ENCODE measurements around the gene PLA2G7.
A peak's percentile ranks its signal among the peaks of the same experiment; 100 is the strongest.

Gene PLA2G7

GRCh38 chr6:46756469-46757213 is 21.5 kb upstream of the PLA2G7 start:
- 80% methylated on average over 5 of the region's 7 CpGs for WGBS
- no peak overlapping the region for H2BK120ac ChIP-seq (ENCODE audit: low read depth, low read length)

GRCh38 chr6:46755865-46756264 is 20.7 kb upstream of the PLA2G7 start:
- Histone ChIP-seq H3K4ac (ENCODE audit: low read depth in 1 of 2, low read length in 2 of 2) (no peak overlapping the region), H3K4me1 (ENCODE audit: control insufficient read depth, insufficient read depth, low read depth, low read length) (no peaks in the 10 kb centered on the region), H3K4me3 (ENCODE audit: insufficient read depth in 1 of 2, low read depth in 1 of 2, low read length in 2 of 2) (no peak overlapping the region), H2BK12ac (ENCODE audit: low read length in 2 of 2) (no peak overlapping the region), H2BK120ac (ENCODE audit: low read depth, low read length) (no peak overlapping the region), H3K27me3 (ENCODE audit: control insufficient read depth in 1 of 2, insufficient read depth in 1 of 2, low read length in 2 of 2) (no peaks in the 10 kb centered on the region), H2BK5ac (ENCODE audit: low read depth, low read length, poor library complexity, severe bottlenecking) (no peak overlapping the region), H3K9ac (ENCODE audit: low read length) (no peak overlapping the region), H3K9me3 (ENCODE audit: control insufficient read depth, low read length) (no peaks in the 10 kb centered on the region), H3K18ac (ENCODE audit: low read depth in 1 of 2, low read length in 2 of 2) (no peak overlapping the region), H3K27ac (ENCODE audit: low read length, poor library complexity, severe bottlenecking) (no peak overlapping the region), H4K91ac (ENCODE audit: low read length) (no peak overlapping the region), H3K14ac (ENCODE audit: low read length in 2 of 2) (no peak overlapping the region), H3K36me3 (ENCODE audit: control insufficient read depth in 1 of 2, insufficient read depth in 2 of 2, low read depth in 1 of 2, low read length in 2 of 2) (no peaks in the 10 kb centered on the region), H3K4me2 (ENCODE audit: low read length, poor library complexity, severe bottlenecking) (no peak overlapping the region), H2BK15ac (ENCODE audit: low read depth, poor library complexity, severe bottlenecking) (no peak overlapping the region), H2AFZ (ENCODE audit: low read depth, low read length) (no peak overlapping the region), H2AK5ac (ENCODE audit: low read length, severe bottlenecking) (no peak overlapping the region), H4K8ac (ENCODE audit: low read length) (no peak overlapping the region), H3K79me1 (replicated peaks; ENCODE audit: low read length, poor library complexity, severe bottlenecking) (no peaks in the 10 kb centered on the region), H3K23ac (ENCODE audit: low read length in 2 of 2) (no peak overlapping the region)
- 68% methylated on average over 1 of the region's 1 CpG for WGBS
- DNase-seq, result no peak

More at GRCh38 chr6:46756469-46757213, 21.5 kb upstream of the PLA2G7 start:
- H3K79me1 ChIP-seq (replicated peaks; ENCODE audit: low read length, poor library complexity, severe bottlenecking), result no peaks in the 10 kb centered on the region
- peak overlapping the region in 1 of 2 experiments; percentile 1 for H3K4me3 ChIP-seq (ENCODE audit: insufficient read depth in 1 of 2, low read depth in 1 of 2, low read length in 2 of 2)
- H3K4ac ChIP-seq (ENCODE audit: low read depth in 1 of 2, low read length in 2 of 2), result no peak overlapping the region
- H2BK12ac ChIP-seq (ENCODE audit: low read length in 2 of 2), result no peak overlapping the region
- no peak overlapping the region for H3K14ac ChIP-seq (ENCODE audit: low read length in 2 of 2)
- no peak for DNase-seq
- H4K91ac ChIP-seq (ENCODE audit: low read length), result no peak overlapping the region
- no peak overlapping the region for H2BK15ac ChIP-seq (ENCODE audit: low read depth, poor library complexity, severe bottlenecking)
- no peak overlapping the region for H3K18ac ChIP-seq (ENCODE audit: low read depth in 1 of 2, low read length in 2 of 2)
- no peak overlapping the region for H3K4me2 ChIP-seq (ENCODE audit: low read length, poor library complexity, severe bottlenecking)
- no peak overlapping the region for H4K8ac ChIP-seq (ENCODE audit: low read length)
- peak overlapping the region; percentile 12 for H3K9ac ChIP-seq (ENCODE audit: low read length)
- H2BK5ac ChIP-seq (ENCODE audit: low read depth, low read length, poor library complexity, severe bottlenecking), result no peak overlapping the region
- no peaks in the 10 kb centered on the region for H3K27me3 ChIP-seq (ENCODE audit: control insufficient read depth in 1 of 2, insufficient read depth in 1 of 2, low read length in 2 of 2)
- H2AFZ ChIP-seq (ENCODE audit: low read depth, low read length), result no peak overlapping the region
- no peaks in the 10 kb centered on the region for H3K36me3 ChIP-seq (ENCODE audit: control insufficient read depth in 1 of 2, insufficient read depth in 2 of 2, low read depth in 1 of 2, low read length in 2 of 2)
- H3K23ac ChIP-seq (ENCODE audit: low read length in 2 of 2), result no peak overlapping the region
- no peak overlapping the region for H3K27ac ChIP-seq (ENCODE audit: low read length, poor library complexity, severe bottlenecking)
- no peak overlapping the region for H2AK5ac ChIP-seq (ENCODE audit: low read length, severe bottlenecking)
- H3K4me1 ChIP-seq (ENCODE audit: control insufficient read depth, insufficient read depth, low read depth, low read length), result no peaks in the 10 kb centered on the region
- H3K9me3 ChIP-seq (ENCODE audit: control insufficient read depth, low read length), result no peaks in the 10 kb centered on the region

- WGBS, result 79% methylated on average over 3 of the region's 3 CpGs
- no peaks in the 10 kb centered on the region for H3K36me3 ChIP-seq (ENCODE audit: control insufficient read depth in 1 of 2, insufficient read depth in 2 of 2, low read depth in 1 of 2, low read length in 2 of 2)
- no peak overlapping the region for H3K18ac ChIP-seq (ENCODE audit: low read depth in 1 of 2, low read length in 2 of 2)
- no peak overlapping the region for H3K4me2 ChIP-seq (ENCODE audit: low read length, poor library complexity, severe bottlenecking)
- no peak overlapping the region for H3K4me3 ChIP-seq (ENCODE audit: insufficient read depth in 1 of 2, low read depth in 1 of 2, low read length in 2 of 2)
- no peaks in the 10 kb centered on the region for H3K27me3 ChIP-seq (ENCODE audit: control insufficient read depth in 1 of 2, insufficient read depth in 1 of 2, low read length in 2 of 2)
- no peak overlapping the region for H2BK5ac ChIP-seq (ENCODE audit: low read depth, low read length, poor library complexity, severe bottlenecking)
- no peaks in the 10 kb centered on the region for H3K79me1 ChIP-seq (replicated peaks; ENCODE audit: low read length, poor library complexity, severe bottlenecking)
- no peak overlapping the region for H2AK5ac ChIP-seq (ENCODE audit: low read length, severe bottlenecking)
- no peak overlapping the region for H3K9ac ChIP-seq (ENCODE audit: low read length)
- H3K9me3 ChIP-seq (ENCODE audit: control insufficient read depth, low read length), result no peaks in the 10 kb centered on the region
- no peak overlapping the region for H4K91ac ChIP-seq (ENCODE audit: low read length)
- no peak overlapping the region for H2AFZ ChIP-seq (ENCODE audit: low read depth, low read length)
- no peak overlapping the region for H3K27ac ChIP-seq (ENCODE audit: low read length, poor library complexity, severe bottlenecking)
- H2BK12ac ChIP-seq (ENCODE audit: low read length in 2 of 2), result no peak overlapping the region
- H2BK120ac ChIP-seq (ENCODE audit: low read depth, low read length), result no peak overlapping the region
- H3K4me1 ChIP-seq (ENCODE audit: control insufficient read depth, insufficient read depth, low read depth, low read length), result no peaks in the 10 kb centered on the region
- H2BK15ac ChIP-seq (ENCODE audit: low read depth, poor library complexity, severe bottlenecking), result no peak overlapping the region
- no peak overlapping the region for H4K8ac ChIP-seq (ENCODE audit: low read length)
- H3K4ac ChIP-seq (ENCODE audit: low read depth in 1 of 2, low read length in 2 of 2), result no peak overlapping the region
- H3K14ac ChIP-seq (ENCODE audit: low read length in 2 of 2), result no peak overlapping the region
- DNase-seq, result no peak
- H3K23ac ChIP-seq (ENCODE audit: low read length in 2 of 2), result no peak overlapping the region
Measured at GRCh38 chr6:46751658-46752057, 16.5 kb upstream of the PLA2G7 start.

GRCh38 chr6:46749731-46750130 is 14.6 kb upstream of the PLA2G7 start:
- no peaks in the 10 kb centered on the region for H3K36me3 ChIP-seq (ENCODE audit: control insufficient read depth in 1 of 2, insufficient read depth in 2 of 2, low read depth in 1 of 2, low read length in 2 of 2)
- H3K4me1 ChIP-seq (ENCODE audit: control insufficient read depth, insufficient read depth, low read depth, low read length), result no peaks in the 10 kb centered on the region
- H3K4ac ChIP-seq (ENCODE audit: low read depth in 1 of 2, low read length in 2 of 2), result no peak overlapping the region
- peaks cover 11 to 12% of the 10 kb centered on the region in 2 experiments for H3K27me3 ChIP-seq (ENCODE audit: control insufficient read depth in 1 of 2, insufficient read depth in 1 of 2, low read length in 2 of 2)
- H2AK5ac ChIP-seq (ENCODE audit: low read length, severe bottlenecking), result no peak overlapping the region
- H3K4me2 ChIP-seq (ENCODE audit: low read length, poor library complexity, severe bottlenecking), result no peak overlapping the region
- DNase-seq, result no peak
- no peaks in the 10 kb centered on the region for H3K79me1 ChIP-seq (replicated peaks; ENCODE audit: low read length, poor library complexity, severe bottlenecking)
- no peak overlapping the region for H2BK120ac ChIP-seq (ENCODE audit: low read depth, low read length)
- no peak overlapping the region for H3K23ac ChIP-seq (ENCODE audit: low read length in 2 of 2)
- H4K8ac ChIP-seq (ENCODE audit: low read length), result no peak overlapping the region
- 77% methylated on average over 5 of the region's 5 CpGs for WGBS
- H3K27ac ChIP-seq (ENCODE audit: low read length, poor library complexity, severe bottlenecking), result no peak overlapping the region
- H3K9ac ChIP-seq (ENCODE audit: low read length), result no peak overlapping the region
- H2AFZ ChIP-seq (ENCODE audit: low read depth, low read length), result no peak overlapping the region
- no peak overlapping the region for H3K4me3 ChIP-seq (ENCODE audit: insufficient read depth in 1 of 2, low read depth in 1 of 2, low read length in 2 of 2)
- no peak overlapping the region for H4K91ac ChIP-seq (ENCODE audit: low read length)
- H3K18ac ChIP-seq (ENCODE audit: low read depth in 1 of 2, low read length in 2 of 2), result no peak overlapping the region
- H3K9me3 ChIP-seq (ENCODE audit: control insufficient read depth, low read length), result no peaks in the 10 kb centered on the region
- no peak overlapping the region for H2BK5ac ChIP-seq (ENCODE audit: low read depth, low read length, poor library complexity, severe bottlenecking)
- no peak overlapping the region for H3K14ac ChIP-seq (ENCODE audit: low read length in 2 of 2)
- no peak overlapping the region for H2BK15ac ChIP-seq (ENCODE audit: low read depth, poor library complexity, severe bottlenecking)
- no peak overlapping the region for H2BK12ac ChIP-seq (ENCODE audit: low read length in 2 of 2)
